AG08395 (cell line): ENCODE data around the gene UBA52.
A peak's percentile ranks its signal among the peaks of the same experiment; 100 is the strongest.
"Not testable (repeated sequence)": the region's sequence is repeated elsewhere in the genome, so short reads cannot be mapped to it uniquely, and the experiment has no call there.

Experiments
- DNase-seq: peaks from one replicate; pipeline ENCODE4 v3.0.0; 2012; ENCODE audit warnings: mixed read lengths, low spot score

Gene UBA52

GRCh38 chr19:18593367-18594095 lies 21.9 kb downstream of the UBA52 start:
- DNase-seq, result no peak

DNA sequence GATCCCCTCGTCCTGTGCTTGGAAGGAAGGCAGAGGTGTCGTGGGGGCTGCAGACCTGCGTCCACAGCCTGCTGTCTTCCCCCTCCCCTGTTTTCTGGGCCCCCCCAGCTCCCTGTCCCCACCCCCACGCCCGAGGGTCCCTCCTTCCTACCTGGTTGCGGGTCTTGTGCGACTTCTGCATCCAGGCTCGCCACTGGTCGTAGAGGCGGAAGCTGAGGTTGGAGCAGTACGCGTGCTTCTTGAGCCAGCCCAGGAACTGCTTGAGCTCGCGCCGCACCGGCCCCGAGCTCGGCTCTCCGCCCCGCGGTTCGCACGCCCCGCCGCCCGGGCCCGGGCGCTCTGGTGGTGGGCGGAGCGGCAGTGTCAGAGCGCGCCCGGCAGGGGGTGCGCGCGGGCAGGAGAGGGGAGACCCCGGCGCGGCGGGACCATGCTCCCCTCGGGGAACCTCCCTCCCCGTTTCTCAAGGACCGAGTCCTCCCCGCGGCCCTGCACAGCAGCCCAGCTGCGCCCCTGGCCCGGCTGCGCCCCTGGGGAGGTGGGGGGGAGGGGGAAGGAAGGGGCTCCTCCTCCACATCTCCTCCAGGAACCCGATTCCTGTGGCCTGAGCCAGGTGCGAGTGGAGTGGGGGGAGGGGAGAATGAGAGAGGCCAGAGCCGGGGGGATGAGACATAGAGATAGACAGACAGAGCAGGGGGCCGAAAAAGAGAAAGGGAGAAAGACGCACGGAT lies 22.6 kb downstream of the UBA52 start:
- peak; percentile 89 for DNase-seq

- no peak for DNase-seq
Measured at GRCh38 chr19:18594824-18595373, 23.2 kb downstream of the UBA52 start.

DNA sequence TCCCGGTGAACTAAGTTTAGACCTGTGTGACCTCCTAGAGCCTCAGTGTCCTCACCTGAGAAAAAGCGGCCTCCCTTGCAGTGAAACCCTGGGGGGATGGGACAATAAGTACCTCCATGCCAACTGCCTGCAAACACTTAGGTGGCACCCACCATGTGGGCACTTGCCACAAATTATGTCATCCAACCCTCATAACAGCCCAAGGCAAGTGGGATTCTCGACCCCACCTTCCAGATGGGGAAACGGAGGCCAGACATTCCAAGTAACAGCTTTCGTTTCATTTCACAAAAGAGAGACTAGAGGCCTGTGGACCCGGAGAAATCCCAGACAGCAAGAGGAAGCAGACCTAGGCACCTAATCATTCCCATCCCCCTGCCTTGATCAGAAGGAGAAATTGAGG lies 23.8 kb downstream of the UBA52 start:
- DNase-seq, result no peak

- DNase-seq, result no peak
Measured at GRCh38 chr19:18596752-18597157, 25.1 kb downstream of the UBA52 start.

GRCh38 chr19:18597809-18598660 lies 26.4 kb downstream of the UBA52 start:
- DNase-seq, result no peak

GRCh38 chr19:18599485-18599884 lies 27.8 kb downstream of the UBA52 start:
- DNase-seq, result no peak

DNA sequence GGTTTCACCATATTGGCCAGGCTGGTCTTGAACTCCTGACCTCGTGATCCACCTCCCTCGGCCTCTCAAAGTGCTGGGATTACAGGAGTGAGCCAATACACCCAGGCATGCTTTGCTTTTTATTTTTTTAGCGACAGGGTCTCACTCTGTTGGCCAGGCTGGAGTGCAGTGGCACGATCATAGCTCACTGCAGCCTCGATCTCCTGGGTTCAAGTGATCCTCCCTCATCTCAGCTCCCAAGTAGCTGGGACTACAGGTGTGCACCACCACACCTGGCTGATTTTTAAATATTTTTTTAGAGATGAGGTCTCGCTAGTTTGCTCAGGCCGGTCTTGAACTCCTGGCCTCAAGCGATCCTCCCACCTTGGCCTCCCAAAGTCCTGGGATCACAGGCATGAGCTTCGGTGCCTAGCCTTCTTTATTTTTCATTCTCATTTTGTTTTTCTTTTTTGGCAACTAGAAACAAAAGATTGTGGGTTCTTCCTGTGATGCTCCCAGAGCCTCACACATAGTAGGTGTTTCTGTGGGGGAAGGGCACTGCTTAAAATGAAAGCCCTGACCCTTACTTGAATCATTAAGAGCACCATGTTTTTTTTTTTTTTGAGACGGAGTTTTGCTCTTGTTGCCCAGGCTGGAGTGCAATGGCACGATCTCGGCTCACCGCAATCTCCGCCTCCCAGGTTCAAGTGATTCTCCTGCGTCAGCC lies 29.2 kb downstream of the UBA52 start:
- DNase-seq, result not testable (repeated sequence)

- DNase-seq, result no peak
Measured at GRCh38 chr19:18601875-18602274, 30.2 kb downstream of the UBA52 start.

- peak; percentile 63 for DNase-seq
Measured at GRCh38 chr19:18603255-18603957, 31.7 kb downstream of the UBA52 start.

- no peak for DNase-seq
Measured at GRCh38 chr19:18603958-18604819, 32.5 kb downstream of the UBA52 start.

DNA sequence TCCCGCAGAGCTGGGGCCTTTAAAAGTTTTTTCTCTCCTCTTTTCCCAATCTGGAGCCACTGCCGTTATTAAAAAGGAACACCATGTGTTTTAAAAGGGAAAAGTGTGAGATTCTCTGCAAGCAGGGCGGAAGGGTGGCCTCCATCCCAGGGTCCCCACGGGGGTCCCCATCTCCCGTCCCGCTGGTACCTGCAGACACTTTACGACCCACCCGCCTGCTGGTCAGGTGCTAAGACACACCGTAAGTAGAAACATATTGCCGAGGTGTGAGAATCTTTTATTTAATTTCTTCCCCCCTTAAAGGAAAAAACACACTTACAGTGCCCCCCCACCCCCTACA lies 33.1 kb downstream of the UBA52 start:
- DNase-seq, result peak; percentile 2

GRCh38 chr19:18605196-18605545 lies 33.5 kb downstream of the UBA52 start:
- no peak for DNase-seq

DNA sequence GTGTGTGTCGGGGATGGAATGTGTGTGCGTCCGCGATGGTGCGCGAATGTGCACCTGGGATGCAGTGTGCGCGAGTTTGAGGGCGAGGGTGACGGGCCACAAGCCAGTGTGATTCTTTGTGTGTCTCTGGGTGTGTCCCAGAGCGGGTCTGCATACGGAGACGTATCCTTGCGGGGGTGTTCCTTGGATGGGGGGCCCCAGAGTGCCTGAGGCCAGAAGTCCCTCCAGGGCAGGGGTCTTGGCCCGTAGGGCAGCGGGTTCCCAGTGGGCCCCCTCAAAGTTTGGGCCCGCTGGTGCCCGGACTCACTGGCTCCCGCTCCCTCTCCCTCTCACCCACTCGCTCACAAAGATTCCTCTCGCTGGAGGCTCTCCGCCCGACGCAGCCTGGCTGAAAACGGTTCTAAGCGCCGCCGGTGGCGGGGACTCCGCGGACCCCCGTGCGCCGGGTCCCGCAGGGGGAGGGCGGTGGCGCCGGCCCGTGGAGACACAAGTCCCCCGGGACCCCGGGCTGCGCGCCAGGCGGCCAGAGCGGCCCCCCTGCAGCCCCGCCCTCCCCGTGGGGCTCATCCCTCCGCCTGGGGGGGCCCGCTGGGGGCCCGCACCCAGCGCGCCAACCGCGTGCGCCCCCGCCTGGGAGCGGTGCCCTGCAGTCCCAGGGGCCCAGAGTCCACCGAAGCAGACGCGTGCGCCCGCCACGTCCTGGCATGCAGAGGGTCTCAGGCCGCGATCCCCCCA lies 34.1 kb downstream of the UBA52 start:
- DNase-seq, result no peak

DNA sequence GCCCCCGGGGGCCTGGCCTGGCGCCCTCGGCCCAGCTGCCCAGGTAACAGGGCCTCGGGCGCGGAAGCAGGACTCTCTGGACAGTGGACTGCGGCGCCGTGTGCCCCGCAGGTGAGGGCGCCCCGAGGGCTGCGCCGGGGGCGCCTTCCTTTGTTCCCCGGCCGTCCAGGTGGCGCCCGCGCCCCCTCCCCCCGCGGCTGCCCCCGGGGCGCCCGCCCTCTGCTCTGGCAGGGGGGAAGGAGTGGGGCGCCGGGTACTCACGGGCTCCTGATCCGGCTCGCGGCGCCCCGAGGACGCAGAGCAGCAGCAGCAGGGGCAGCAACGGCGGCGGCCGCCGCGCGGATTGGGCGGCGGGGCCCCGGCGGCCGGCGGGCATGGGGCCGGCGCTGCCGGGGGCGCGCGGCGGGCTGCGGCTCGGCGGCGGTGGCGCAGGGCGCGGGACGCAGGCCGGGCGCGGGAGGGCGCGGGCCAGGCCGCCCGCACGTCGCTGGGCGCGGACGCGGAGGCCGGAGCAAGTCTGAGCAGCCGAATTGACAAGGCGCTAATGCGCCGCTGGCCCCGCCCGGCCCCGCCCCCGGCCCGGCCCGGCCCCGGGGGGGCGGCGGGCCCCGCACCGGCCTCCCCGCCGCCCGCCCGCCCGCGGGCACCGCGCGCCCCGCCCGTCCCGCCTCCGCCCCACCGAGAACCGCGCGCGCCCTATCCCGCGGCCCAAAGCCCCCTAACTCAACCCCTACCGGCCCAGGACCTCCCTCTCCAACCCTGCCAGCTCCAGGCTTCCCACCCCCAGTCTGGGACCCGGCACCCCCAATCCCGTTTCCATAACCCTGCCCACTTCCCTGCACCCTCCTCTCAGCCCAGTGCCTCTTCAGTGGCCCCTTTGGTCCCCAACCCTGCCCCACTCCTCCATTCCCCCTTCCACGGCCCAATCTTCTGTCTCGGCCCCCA lies 34.9 kb downstream of the UBA52 start, which contains the start of gene CRLF1:
CRLF1 (minus strand) TSS at position 519 of the 945 bp plus-strand sequence; CDS start at position 376, 143 bp downstream.
- no peak for DNase-seq

- no peak for DNase-seq
Measured at GRCh38 chr19:18607226-18608101, 35.8 kb downstream of the UBA52 start.

- no peak for DNase-seq
Measured at GRCh38 chr19:18608102-18608804, 36.6 kb downstream of the UBA52 start.
